HCT116 (cell line): ENCODE results near the gene BTG1. TPM values are rescaled to one million over a fixed set of nuclear protein-coding genes. Genes with fewer than 3 reads are reported as not detected.

ENCODE experiments used
- ATAC-seq: fragments of 200-7000 bp; cut with Tn5 transposase; 2 replicates; pipeline ENCODE4 v1.9.1; 2020; ENCODE audit warnings: mild to moderate bottlenecking, moderate library complexity
- BruUV-seq: library from RNA; stranded (reverse); fragments of 400-500 nt; replicated peaks from 2 replicates; lab custom pipeline; 2021; lab: Mats Ljungman, UMichigan
- CTCF ChIA-PET: fragments of 300-600 bp; sonication (Branson Sonifier 250); formaldehyde crosslinking; loops from one replicate; lab custom pipeline; 2021; ENCODE audit warnings: antibody characterized with exemption; lab: Charles Lee
- POLR2A ChIA-PET: fragments of 300-600, 350-600 bp; sonication (Branson Sonifier 250); formaldehyde crosslinking; loops from one replicate; lab custom pipeline; 2021; ENCODE audit warnings: antibody characterized with exemption; lab: Charles Lee
- RAD21 ChIA-PET, 2 experiments: fragments of 300-600 bp; sonication (Branson Sonifier 250); formaldehyde crosslinking; loops; one replicate each; lab custom pipeline; 2023; ENCODE audit warnings: low total read pairs in 2 of 2; ENCODE audit not compliant: uncharacterized antibody in 2 of 2, unreplicated experiment in 2 of 2, low non-redundant PET in 1 of 2; lab: Charles Lee
- DNase-seq: peaks from one replicate; pipeline ENCODE4 v3.0.0-alpha.2; 2010; ENCODE audit warnings: low read depth, low spot score
- H2AFZ ChIP-seq: fragments of 200-600 bp; shearing (Covaris generic), sonication (generic); 2 replicates; pipeline ENCODE4 v1.6.1; 2017; ENCODE audit warnings: low read depth, mixed run types, mixed read lengths, antibody characterized with exemption, low read length; ENCODE audit not compliant: poor library complexity, severe bottlenecking
- H3K27ac ChIP-seq: 2 replicates; pipeline ENCODE4 v1.5.1; 2012; ENCODE audit warnings: low read depth, low read length
- H3K27me3 ChIP-seq: fragments of 200-600 bp; sonication (generic); 2 replicates; pipeline ENCODE4 v1.6.1; 2016; ENCODE audit warnings: mixed run types, low read length, mixed read lengths; ENCODE audit not compliant: insufficient read depth
- H3K36me3 ChIP-seq, 2 experiments: fragments of 200-500 bp in 1 of 2; fragments of 200-600 bp in 1 of 2; sonication (Bioruptor generic) in 1 of 2; sonication (generic) in 1 of 2; 2 replicates each; pipeline versions ENCODE4 v1.5.1 to v1.6.1; 2014 to 2016; ENCODE audit warnings: low read length in 2 of 2, inconsistent platforms in 1 of 2, mixed read lengths in 1 of 2, mixed run types in 1 of 2; ENCODE audit not compliant: insufficient read depth in 2 of 2, control insufficient read depth in 1 of 2
- H3K4me1 ChIP-seq, 2 experiments: fragments of 200-600 bp in 1 of 2; sonication (generic) in 1 of 2; 2 replicates each; pipeline versions ENCODE4 v1.5.1 to v1.6.1; 2012 to 2017; ENCODE audit warnings: low read length in 2 of 2, inconsistent platforms in 1 of 2, mild to moderate bottlenecking in 1 of 2, mixed read lengths in 1 of 2, mixed run types in 1 of 2, moderate library complexity in 1 of 2; ENCODE audit not compliant: insufficient read depth in 2 of 2, control insufficient read depth in 1 of 2
- H3K4me2 ChIP-seq: fragments of 200-600 bp; sonication (generic); 2 replicates; pipeline ENCODE4 v1.6.1; 2017; ENCODE audit warnings: mixed run types, low read length, mixed read lengths
- H3K4me3 ChIP-seq, 2 experiments: fragments of 200-600 bp in 1 of 2; sonication (generic) in 1 of 2; replicated peaks in 1 of 2; 2 replicates each; pipeline ENCODE4 v1.5.1; 2011 to 2016; ENCODE audit warnings: low read length in 2 of 2, control low read depth in 1 of 2, low read depth in 1 of 2, mild to moderate bottlenecking in 1 of 2, mixed read lengths in 1 of 2, mixed run types in 1 of 2
- H3K79me2 ChIP-seq: fragments of 200-600 bp; sonication (generic); 2 replicates; pipeline ENCODE4 v1.6.1; 2017; ENCODE audit warnings: mild to moderate bottlenecking, mixed run types, low read length, moderate library complexity, mixed read lengths; ENCODE audit not compliant: insufficient read depth
- H3K9ac ChIP-seq: fragments of 200-600 bp; sonication (generic); 2 replicates; pipeline ENCODE4 v1.6.1; 2016; ENCODE audit warnings: low read length, mixed read lengths
- H3K9me2 ChIP-seq: fragments of 200-600 bp; sonication (generic), shearing (Covaris generic); 2 replicates; pipeline ENCODE4 v1.6.1; 2017; ENCODE audit warnings: mixed run types, mild to moderate bottlenecking, moderate library complexity; ENCODE audit not compliant: insufficient read depth
- H3K9me3 ChIP-seq, 2 experiments: fragments of 200-500 bp in 1 of 2; fragments of 200-600 bp in 1 of 2; sonication (Bioruptor generic) in 1 of 2; sonication (generic) in 1 of 2; 2 replicates each; pipeline ENCODE4 v1.6.1; 2014 to 2017; ENCODE audit warnings: low read length in 2 of 2, mixed read lengths in 2 of 2, inconsistent platforms in 1 of 2, low read depth in 1 of 2, mild to moderate bottlenecking in 1 of 2, mixed run types in 1 of 2, moderate library complexity in 1 of 2; ENCODE audit not compliant: control insufficient read depth in 1 of 2, insufficient read depth in 1 of 2
- H4K20me1 ChIP-seq: fragments of 200-600 bp; sonication (generic), shearing (Covaris generic); 2 replicates; pipeline ENCODE4 v1.6.1; 2017; ENCODE audit warnings: mixed run types, mild to moderate bottlenecking, moderate library complexity; ENCODE audit not compliant: insufficient read depth
- CBX3 ChIP-seq: IDR thresholded peaks from 2 replicates; pipeline ENCODE4 v1.6.1; 2012; ENCODE audit warnings: low read depth
- CEBPB ChIP-seq: IDR thresholded peaks from 2 replicates; pipeline ENCODE4 v1.6.1; 2012; ENCODE audit warnings: low read depth
- EGR1 ChIP-seq: IDR thresholded peaks from 2 replicates; pipeline ENCODE4 v1.6.1; 2012; ENCODE audit warnings: low read depth
- ELF1 ChIP-seq: IDR thresholded peaks from 2 replicates; pipeline ENCODE4 v1.6.1; 2012; ENCODE audit warnings: low read depth, borderline replicate concordance
- EZH2 ChIP-seq: fragments of 200-600 bp; sonication (generic); IDR thresholded peaks from 2 replicates; pipeline ENCODE4 v1.6.1; 2017; ENCODE audit warnings: antibody characterized with exemption, mixed run types
- EZH2phosphoT487 ChIP-seq: fragments of 200-600 bp; IDR thresholded peaks from 2 replicates; pipeline ENCODE4 v1.6.1; 2018; ENCODE audit warnings: antibody characterized with exemption, borderline replicate concordance
- FOSL1 ChIP-seq: IDR thresholded peaks from 2 replicates; pipeline ENCODE4 v1.6.1; 2012; ENCODE audit warnings: low read depth
- JUND ChIP-seq: IDR thresholded peaks from 2 replicates; pipeline ENCODE4 v1.6.1; 2012
- POLR2A ChIP-seq: IDR thresholded peaks from 2 replicates; pipeline ENCODE4 v1.7.0; 2011; ENCODE audit warnings: borderline replicate concordance; ENCODE audit not compliant: insufficient read depth, insufficient read length; ENCODE audit errors: extremely low read depth
- POLR2AphosphoS5 ChIP-seq: IDR thresholded peaks from 2 replicates; pipeline ENCODE4 v1.6.1; 2011; ENCODE audit warnings: mild to moderate bottlenecking, low read depth, low read length, moderate library complexity
- RAD21 ChIP-seq: IDR thresholded peaks from 2 replicates; pipeline ENCODE4 v1.6.1; 2012; ENCODE audit warnings: low read depth, mild to moderate bottlenecking
- SIN3A ChIP-seq: IDR thresholded peaks from 2 replicates; pipeline ENCODE4 v1.6.1; 2012; ENCODE audit warnings: low read depth
- SP1 ChIP-seq: IDR thresholded peaks from 2 replicates; pipeline ENCODE4 v1.6.1; 2012; ENCODE audit warnings: low read depth
- SRF ChIP-seq: IDR thresholded peaks from 2 replicates; pipeline ENCODE4 v1.6.1; 2012; ENCODE audit warnings: low read depth
- TCF7L2 ChIP-seq: IDR thresholded peaks from 2 replicates; pipeline ENCODE4 v1.7.0; 2011; ENCODE audit warnings: borderline replicate concordance, inconsistent platforms; ENCODE audit not compliant: insufficient read depth, insufficient read length; ENCODE audit errors: extremely low read depth
- ZFX ChIP-seq: fragments of 450-650 bp; IDR thresholded peaks from 2 replicates; pipeline ENCODE4 v1.6.1; 2017
- intact Hi-C: fragments of 100-400 bp; cut with micrococcal nuclease; formaldehyde crosslinking; loops from 2 replicates; pipeline ENCODE4 v1.10.0; 2022
- total RNA-seq: library from RNA; stranded (reverse); gene quantifications from one replicate; pipeline ENCODE4 v1.2.1, GENCODE V29; 2021; ENCODE audit not compliant: unreplicated experiment
- TF ChIP-seq, protein P1 (sequence below): IDR thresholded peaks from 2 replicates; pipeline ENCODE4 v1.6.1; 2012; ENCODE audit warnings: low read depth
- TF ChIP-seq, protein P2 (sequence below): IDR thresholded peaks from 2 replicates; pipeline ENCODE4 v1.6.1; 2012
- TF ChIP-seq, protein P3 (sequence below), 3 experiments: fragments of 200-600 bp in 1 of 3; sonication (generic) in 1 of 3; IDR thresholded peaks in 2 of 3; conservative IDR thresholded peaks in 1 of 3; 2 replicates each; pipeline ENCODE4 v1.5.1; 2012 to 2017; ENCODE audit warnings: low read depth in 2 of 3, low read length in 2 of 3, antibody characterized with exemption in 1 of 3, borderline replicate concordance in 1 of 3, control low read depth in 1 of 3, mild to moderate bottlenecking in 1 of 3, mixed read lengths in 1 of 3, mixed run types in 1 of 3, moderate library complexity in 1 of 3; ENCODE audit not compliant: insufficient read depth in 1 of 3
- TF ChIP-seq, protein P4 (sequence below): IDR thresholded peaks from 2 replicates; pipeline ENCODE4 v1.6.1; 2012
- TF ChIP-seq, protein P5 (sequence below): IDR thresholded peaks from 2 replicates; pipeline ENCODE4 v1.6.1; 2011; ENCODE audit warnings: mild to moderate bottlenecking, low read length, moderate library complexity; ENCODE audit not compliant: insufficient replicate concordance; ENCODE audit errors: extremely low read depth

Gene BTG1
- total RNA-seq, 1 experiment from 2014 or later, result 57.3 TPM

DNA sequence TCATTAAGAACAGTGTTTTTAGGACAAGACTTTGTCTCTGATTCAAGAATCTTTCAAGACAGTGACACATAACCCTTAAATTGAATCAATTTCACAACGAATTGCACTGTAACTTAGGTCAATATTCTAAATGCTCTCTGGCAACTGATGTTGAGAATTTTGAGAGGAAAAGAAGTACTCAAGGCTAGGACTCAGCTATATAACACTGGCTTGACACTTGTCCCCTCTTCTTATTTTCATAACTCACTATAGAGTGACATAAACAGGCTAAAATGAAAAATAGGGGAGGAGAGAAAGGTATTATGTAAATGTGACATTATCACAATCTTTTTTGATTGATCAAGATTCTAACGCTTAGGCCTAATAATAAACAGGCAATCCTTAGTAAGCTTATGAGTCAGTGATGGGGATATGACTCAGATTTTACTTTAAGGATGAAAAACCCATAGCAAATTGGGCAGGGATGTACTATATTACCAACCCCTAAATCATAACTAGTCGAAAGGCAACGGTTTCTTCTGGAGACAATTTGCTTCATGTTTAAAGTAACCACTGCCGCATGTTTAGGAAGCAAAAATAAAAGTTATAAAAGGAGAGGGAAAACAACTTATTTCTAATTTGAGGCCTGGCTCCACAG lies 10.9 kb downstream of the BTG1 start:
- ChIA-PET RAD21 (no interaction called here), POLR2A (interaction anchor here (7.8 kb wide), 1 partner anchor 10 kb away, joined by 91 read pairs; the partner anchor contains the start of gene BTG1), CTCF (interaction anchor here (0.8 kb wide), 1 partner anchor 324 kb away, joined by 3 read pairs; no protein-coding TSS in a partner anchor)
- Histone ChIP-seq H3K4me3 (no peak overlapping the region), H3K9me3 (no peaks in the 10 kb centered on the region), H3K4me1 (peaks cover 0 to 37% of the 10 kb centered on the region in 2 experiments; a peak in 2 of 4 replicates), H3K4me2 (peak overlapping the region; percentile 22), H3K79me2 (peaks cover 7% of the 10 kb centered on the region), H3K9me2 (no peaks in the 10 kb centered on the region), H4K20me1 (no peaks in the 10 kb centered on the region), H2AFZ (no peak overlapping the region), H3K36me3 (no peaks in the 10 kb centered on the region), H3K27me3 (no peaks in the 10 kb centered on the region), H3K27ac (no peak overlapping the region), H3K9ac (no peak overlapping the region)
- ATAC-seq, result no peak
- no TSS peak for BruUV-seq
- intact Hi-C loops, result no loop called here
- no peak for DNase-seq
- peak; percentile 89 for TF ChIP-seq FOSL1
- TF ChIP-seq POLR2AphosphoS5, result no peak
- peak; percentile 56 for TF ChIP-seq SP1
- TF ChIP-seq POLR2A, result no peak
- no peak for TF ChIP-seq EZH2phosphoT487
- no peak for TF ChIP-seq SIN3A
- TF ChIP-seq CBX3, result 0 out of 2 replicates have a peak, but pooled peaks have one; percentile 27
- TF ChIP-seq JUND, result peak; percentile 81
- TF ChIP-seq, protein P1, sequence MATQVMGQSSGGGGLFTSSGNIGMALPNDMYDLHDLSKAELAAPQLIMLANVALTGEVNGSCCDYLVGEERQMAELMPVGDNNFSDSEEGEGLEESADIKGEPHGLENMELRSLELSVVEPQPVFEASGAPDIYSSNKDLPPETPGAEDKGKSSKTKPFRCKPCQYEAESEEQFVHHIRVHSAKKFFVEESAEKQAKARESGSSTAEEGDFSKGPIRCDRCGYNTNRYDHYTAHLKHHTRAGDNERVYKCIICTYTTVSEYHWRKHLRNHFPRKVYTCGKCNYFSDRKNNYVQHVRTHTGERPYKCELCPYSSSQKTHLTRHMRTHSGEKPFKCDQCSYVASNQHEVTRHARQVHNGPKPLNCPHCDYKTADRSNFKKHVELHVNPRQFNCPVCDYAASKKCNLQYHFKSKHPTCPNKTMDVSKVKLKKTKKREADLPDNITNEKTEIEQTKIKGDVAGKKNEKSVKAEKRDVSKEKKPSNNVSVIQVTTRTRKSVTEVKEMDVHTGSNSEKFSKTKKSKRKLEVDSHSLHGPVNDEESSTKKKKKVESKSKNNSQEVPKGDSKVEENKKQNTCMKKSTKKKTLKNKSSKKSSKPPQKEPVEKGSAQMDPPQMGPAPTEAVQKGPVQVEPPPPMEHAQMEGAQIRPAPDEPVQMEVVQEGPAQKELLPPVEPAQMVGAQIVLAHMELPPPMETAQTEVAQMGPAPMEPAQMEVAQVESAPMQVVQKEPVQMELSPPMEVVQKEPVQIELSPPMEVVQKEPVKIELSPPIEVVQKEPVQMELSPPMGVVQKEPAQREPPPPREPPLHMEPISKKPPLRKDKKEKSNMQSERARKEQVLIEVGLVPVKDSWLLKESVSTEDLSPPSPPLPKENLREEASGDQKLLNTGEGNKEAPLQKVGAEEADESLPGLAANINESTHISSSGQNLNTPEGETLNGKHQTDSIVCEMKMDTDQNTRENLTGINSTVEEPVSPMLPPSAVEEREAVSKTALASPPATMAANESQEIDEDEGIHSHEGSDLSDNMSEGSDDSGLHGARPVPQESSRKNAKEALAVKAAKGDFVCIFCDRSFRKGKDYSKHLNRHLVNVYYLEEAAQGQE, result no peak
- TF ChIP-seq EZH2, result no peak
- no peak for TF ChIP-seq EGR1
- no peak for TF ChIP-seq TCF7L2
- TF ChIP-seq, protein P2, sequence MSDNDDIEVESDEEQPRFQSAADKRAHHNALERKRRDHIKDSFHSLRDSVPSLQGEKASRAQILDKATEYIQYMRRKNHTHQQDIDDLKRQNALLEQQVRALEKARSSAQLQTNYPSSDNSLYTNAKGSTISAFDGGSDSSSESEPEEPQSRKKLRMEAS, result 0 out of 2 replicates have a peak, but pooled peaks have one; percentile 30
- TF ChIP-seq ELF1, result no peak
- TF ChIP-seq, protein P3, sequence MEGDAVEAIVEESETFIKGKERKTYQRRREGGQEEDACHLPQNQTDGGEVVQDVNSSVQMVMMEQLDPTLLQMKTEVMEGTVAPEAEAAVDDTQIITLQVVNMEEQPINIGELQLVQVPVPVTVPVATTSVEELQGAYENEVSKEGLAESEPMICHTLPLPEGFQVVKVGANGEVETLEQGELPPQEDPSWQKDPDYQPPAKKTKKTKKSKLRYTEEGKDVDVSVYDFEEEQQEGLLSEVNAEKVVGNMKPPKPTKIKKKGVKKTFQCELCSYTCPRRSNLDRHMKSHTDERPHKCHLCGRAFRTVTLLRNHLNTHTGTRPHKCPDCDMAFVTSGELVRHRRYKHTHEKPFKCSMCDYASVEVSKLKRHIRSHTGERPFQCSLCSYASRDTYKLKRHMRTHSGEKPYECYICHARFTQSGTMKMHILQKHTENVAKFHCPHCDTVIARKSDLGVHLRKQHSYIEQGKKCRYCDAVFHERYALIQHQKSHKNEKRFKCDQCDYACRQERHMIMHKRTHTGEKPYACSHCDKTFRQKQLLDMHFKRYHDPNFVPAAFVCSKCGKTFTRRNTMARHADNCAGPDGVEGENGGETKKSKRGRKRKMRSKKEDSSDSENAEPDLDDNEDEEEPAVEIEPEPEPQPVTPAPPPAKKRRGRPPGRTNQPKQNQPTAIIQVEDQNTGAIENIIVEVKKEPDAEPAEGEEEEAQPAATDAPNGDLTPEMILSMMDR (IDR thresholded peaks at IDR 0.05 in 2 of 3, conservative IDR thresholded peaks at IDR 0.05 in 1 of 3; ENCODE audit: borderline replicate concordance in 1 of 3, insufficient read depth in 1 of 3, low read depth in 2 of 3, low read length in 2 of 3), result no peak
- TF ChIP-seq ZFX, result no peak
- TF ChIP-seq CEBPB, result peak; percentile 50
- TF ChIP-seq, protein P4, sequence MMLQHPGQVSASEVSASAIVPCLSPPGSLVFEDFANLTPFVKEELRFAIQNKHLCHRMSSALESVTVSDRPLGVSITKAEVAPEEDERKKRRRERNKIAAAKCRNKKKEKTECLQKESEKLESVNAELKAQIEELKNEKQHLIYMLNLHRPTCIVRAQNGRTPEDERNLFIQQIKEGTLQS, result no peak
- TF ChIP-seq SRF, result 0 out of 2 replicates have a peak, but pooled peaks have one; percentile 21
- no peak for TF ChIP-seq RAD21
- TF ChIP-seq, protein P5, sequence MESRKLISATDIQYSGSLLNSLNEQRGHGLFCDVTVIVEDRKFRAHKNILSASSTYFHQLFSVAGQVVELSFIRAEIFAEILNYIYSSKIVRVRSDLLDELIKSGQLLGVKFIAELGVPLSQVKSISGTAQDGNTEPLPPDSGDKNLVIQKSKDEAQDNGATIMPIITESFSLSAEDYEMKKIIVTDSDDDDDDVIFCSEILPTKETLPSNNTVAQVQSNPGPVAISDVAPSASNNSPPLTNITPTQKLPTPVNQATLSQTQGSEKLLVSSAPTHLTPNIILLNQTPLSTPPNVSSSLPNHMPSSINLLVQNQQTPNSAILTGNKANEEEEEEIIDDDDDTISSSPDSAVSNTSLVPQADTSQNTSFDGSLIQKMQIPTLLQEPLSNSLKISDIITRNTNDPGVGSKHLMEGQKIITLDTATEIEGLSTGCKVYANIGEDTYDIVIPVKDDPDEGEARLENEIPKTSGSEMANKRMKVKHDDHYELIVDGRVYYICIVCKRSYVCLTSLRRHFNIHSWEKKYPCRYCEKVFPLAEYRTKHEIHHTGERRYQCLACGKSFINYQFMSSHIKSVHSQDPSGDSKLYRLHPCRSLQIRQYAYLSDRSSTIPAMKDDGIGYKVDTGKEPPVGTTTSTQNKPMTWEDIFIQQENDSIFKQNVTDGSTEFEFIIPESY, result no peak
